Measurements from ENCODE around the gene HSCB. TPM values are rescaled to one million over a fixed set of nuclear protein-coding genes. Genes with fewer than 3 reads are reported as not detected.

The HSCB gene
- total RNA-seq, 1 experiment from 2014 or later = 21.2 TPM

- Mint-ChIP-seq H3K4me1 (no peaks in the 10 kb centered on the region), H3K36me3 (ENCODE audit: insufficient read depth in 1 of 3, low read depth in 3 of 3) (peaks cover 34 to 52% (median 42%) of the 10 kb centered on the region in 3 experiments)
- no CpG with 5 or more reads among the region's 2 CpGs for WGBS (ENCODE audit: extremely low coverage, insufficient read length, low lambda C conversion rate)
These were observed 38.9 kb upstream of the HSCB start for GRCh38 chr22:28702891-28703290.

More at GRCh38 chr22:28702891-28703290, 38.9 kb upstream of the HSCB start:
- Mint-ChIP-seq H3K27me3 (ENCODE audit: low read depth) (no peaks in the 10 kb centered on the region), H3K4me3 (no peak overlapping the region), H3K9me3 (no peaks in the 10 kb centered on the region), H3K27ac (no peak overlapping the region)
- Histone ChIP-seq H3K4ac (ENCODE audit: low read depth, low read length) (no peak overlapping the region), H3K79me2 (ENCODE audit: insufficient read depth, low read length) (no peaks in the 10 kb centered on the region), H3K9me3 (ENCODE audit: control insufficient read depth, low read depth, low read length) (no peaks in the 10 kb centered on the region), H3K23ac (ENCODE audit: insufficient read length, low read depth, low read length) (no peak overlapping the region), H3K79me1 (ENCODE audit: insufficient read depth, low read depth, low read length, poor library complexity, severe bottlenecking) (no peaks in the 10 kb centered on the region), H2BK12ac (ENCODE audit: insufficient read length, low read depth, low read length) (no peak overlapping the region), H3K18ac (ENCODE audit: insufficient read length, low read depth, low read length) (no peak overlapping the region), H4K5ac (ENCODE audit: insufficient read length, low read depth, low read length) (no peak overlapping the region), H3K14ac (ENCODE audit: insufficient read depth, low read length) (no peak overlapping the region), H2BK15ac (ENCODE audit: low read depth, low read length) (no peak overlapping the region), H2AK5ac (ENCODE audit: insufficient read length, low read length) (no peak overlapping the region), H3K9ac (ENCODE audit: extremely low read depth, insufficient read length, low read length) (no peak overlapping the region), H2BK120ac (ENCODE audit: low read depth, low read length, poor library complexity, severe bottlenecking) (no peak overlapping the region), H3T11ph (ENCODE audit: low read length) (no peak overlapping the region), H3K56ac (ENCODE audit: insufficient read length, low read depth, low read length) (no peak overlapping the region), H3K27me3 (ENCODE audit: insufficient read depth, low read length) (no peaks in the 10 kb centered on the region), H3K4me2 (ENCODE audit: insufficient read depth, insufficient read length, low read length) (no peak overlapping the region), H4K91ac (ENCODE audit: insufficient read length, low read depth, low read length) (no peak overlapping the region), H3K27ac (ENCODE audit: insufficient read length, low read depth, low read length) (no peak overlapping the region), H3K23me2 (ENCODE audit: insufficient read length, low read depth, low read length, poor library complexity, severe bottlenecking) (no peaks in the 10 kb centered on the region), H4K20me1 (ENCODE audit: control insufficient read depth, insufficient read depth, insufficient read length) (no peaks in the 10 kb centered on the region), H3K4me1 (ENCODE audit: insufficient read depth, low read length) (no peaks in the 10 kb centered on the region), H2BK20ac (ENCODE audit: low read depth, low read length, poor library complexity, severe bottlenecking) (no peak overlapping the region), H4K8ac (replicated peaks; ENCODE audit: insufficient read length, low read depth, low read length) (no peak overlapping the region), H2AFZ (ENCODE audit: low read length) (no peak overlapping the region), H2BK5ac (ENCODE audit: insufficient read length, low read length) (no peak overlapping the region)
- TF ChIP-seq CTCF (conservative IDR thresholded peaks at IDR 0.05) = no peak
- no peak for DNase-seq
